HepG2 (cell line): ENCODE measurements around the gene ACAP3. TPM values are rescaled to one million over a fixed set of nuclear protein-coding genes. Genes with fewer than 3 reads are reported as not detected.

Experiments
- ATAC-seq: fragments of 200-7000 bp; cut with Tn5 transposase; 3 replicates; pipeline ENCODE4 v1.9.1; 2020; ENCODE audit warnings: mild to moderate bottlenecking, moderate library complexity
- BruUV-seq: library from RNA; stranded (reverse); fragments of 400-500 nt; replicated peaks from 2 replicates; lab custom pipeline; 2021; lab: Mats Ljungman, UMichigan
- CTCF ChIA-PET: fragments of 300-600 bp; formaldehyde crosslinking; extraction: SDS; loops from one replicate; lab custom pipeline; 2021; ENCODE audit warnings: low total read pairs, inconsistent platforms, low intra/inter-chr PET ratio; lab: Yijun Ruan, JAX
- POLR2A ChIA-PET: fragments of 350-600 bp; sonication (Branson Sonifier 250); formaldehyde crosslinking; loops from one replicate; lab custom pipeline; 2020; ENCODE audit warnings: antibody characterized with exemption, inconsistent platforms; lab: Yijun Ruan, JAX
- DNase-seq: peaks from one replicate; pipeline ENCODE4 v3.0.0-alpha.2; 2015; ENCODE audit warnings: low spot score
- FAIRE-seq: peaks from 3 replicates; lab custom pipeline; 2011; peaks lifted over from hg19 to GRCh38; lab: Jason Lieb, UNC
- H2AFZ ChIP-seq: one replicate; pipeline ENCODE4 v1.6.1; 2011; ENCODE audit warnings: low read length, inconsistent platforms
- H3K27ac ChIP-seq: fragments of 300-600 bp; 3 replicates; pipeline ENCODE4 v1.8.0; 2011; ENCODE audit warnings: mixed run types, mild to moderate bottlenecking, mixed read lengths, low read length, inconsistent platforms; ENCODE audit not compliant: insufficient read depth; ENCODE audit errors: extremely low read length
- H3K27me3 ChIP-seq, 2 experiments: fragments of 200-600 bp in 1 of 2; 2 replicates in 1 of 2; 3 replicates in 1 of 2; pipeline versions ENCODE4 v1.6.0 to v1.8.0; 2011; ENCODE audit warnings: low read length in 2 of 2, mild to moderate bottlenecking in 2 of 2, moderate library complexity in 2 of 2, inconsistent platforms in 1 of 2; ENCODE audit not compliant: insufficient read depth in 2 of 2, control insufficient read depth in 1 of 2
- H3K36me3 ChIP-seq, 2 experiments: fragments of 200-600 bp in 1 of 2; replicated peaks in 1 of 2; 2 replicates in 1 of 2; 3 replicates in 1 of 2; pipeline versions ENCODE4 v1.5.1 to v1.8.0; 2011; ENCODE audit warnings: low read length in 2 of 2, inconsistent platforms in 1 of 2; ENCODE audit not compliant: insufficient read depth in 2 of 2, control insufficient read depth in 1 of 2
- H3K4me1 ChIP-seq: 2 replicates; pipeline ENCODE4 v1.5.1; 2012; ENCODE audit warnings: low read length, inconsistent platforms; ENCODE audit not compliant: insufficient read depth
- H3K4me2 ChIP-seq: 2 replicates; pipeline ENCODE4 v1.6.0; 2011; ENCODE audit warnings: low read depth, low read length, inconsistent platforms
- H3K4me3 ChIP-seq, 3 experiments: fragments of 200-600 bp in 1 of 3; sonication (generic), shearing (Covaris generic) in 1 of 3; replicated peaks in 1 of 3; 2 replicates each; pipeline ENCODE4 v1.5.1; 2011 to 2016; ENCODE audit warnings: low read length in 3 of 3, inconsistent platforms in 2 of 3, low read depth in 2 of 3, mild to moderate bottlenecking in 2 of 3, control low read depth in 1 of 3, mixed read lengths in 1 of 3; ENCODE audit not compliant: insufficient read depth in 1 of 3
- H3K79me2 ChIP-seq: one replicate; pipeline ENCODE4 v1.6.1; 2011; ENCODE audit warnings: low read length, inconsistent platforms; ENCODE audit not compliant: insufficient read depth
- H3K9ac ChIP-seq: 2 replicates; pipeline ENCODE4 v1.6.0; 2011; ENCODE audit warnings: mild to moderate bottlenecking, low read depth, low read length, inconsistent platforms; ENCODE audit not compliant: insufficient read depth
- H3K9me3 ChIP-seq: 2 replicates; pipeline ENCODE4 v1.5.1; 2012; ENCODE audit warnings: mild to moderate bottlenecking, low read length
- H4K20me1 ChIP-seq: 2 replicates; pipeline ENCODE4 v1.6.0; 2011; ENCODE audit warnings: inconsistent platforms, mild to moderate bottlenecking, low read length, moderate library complexity; ENCODE audit not compliant: insufficient read depth
- ELF3 ChIP-seq: IDR thresholded peaks from 2 replicates; pipeline ENCODE4 v1.6.1; 2016; ENCODE audit warnings: missing genetic modification reagents, missing compliant biosample characterization
- POLR2AphosphoS2 ChIP-seq: IDR thresholded peaks from 2 replicates; pipeline ENCODE4 v1.6.1; 2011; ENCODE audit warnings: low read depth, low read length, improper control_type of control experiment
- RAD51 ChIP-seq: fragments of 450-650 bp; IDR thresholded peaks from 2 replicates; pipeline ENCODE4 v1.6.1; 2016; ENCODE audit warnings: borderline replicate concordance
- SAP130 ChIP-seq: IDR thresholded peaks from 2 replicates; pipeline ENCODE4 v1.6.1; 2016; ENCODE audit warnings: low read depth
- SNAPC2 ChIP-seq: sonication (generic); formaldehyde crosslinking; IDR thresholded peaks from 2 replicates; pipeline ENCODE4 v1.8.1; 2022; ENCODE audit warnings: mild to moderate bottlenecking, missing genetic modification reagents
- ZNF225 ChIP-seq: sonication (generic); formaldehyde crosslinking; IDR thresholded peaks from 2 replicates; pipeline ENCODE4 v1.4.0; 2020; ENCODE audit warnings: mild to moderate bottlenecking, missing genetic modification reagents
- ZNF441 ChIP-seq: sonication (generic); formaldehyde crosslinking; IDR thresholded peaks from 2 replicates; pipeline ENCODE4 v1.7.0; 2021; ENCODE audit warnings: missing genetic modification reagents, borderline replicate concordance
- ZNF839 ChIP-seq: sonication (generic); formaldehyde crosslinking; IDR thresholded peaks from 2 replicates; pipeline ENCODE4 v1.4.0; 2020; ENCODE audit warnings: missing genetic modification reagents, mild to moderate bottlenecking, borderline replicate concordance
- WGBS: methylation state at CpG from one replicate; pipeline ENCODE4 v1.1.6; 2017; ENCODE audit warnings: low lambda C conversion rate; 5-methylcytosine and 5-hydroxymethylcytosine counted together
- in situ Hi-C: cut with HindIII; loops from 2 replicates; pipeline ENCODE4 v1.10.0; 2017; ENCODE audit warnings: low pct_unique_long_range_greater_than_20kb; ENCODE audit not compliant: extremely low pct_ligation_motif_present
- intact Hi-C: fragments of 100-400 bp; cut with micrococcal nuclease; formaldehyde crosslinking; loops from one replicate; pipeline ENCODE4 v1.10.0; 2022; ENCODE audit not compliant: unreplicated experiment
- polyA plus RNA-seq, 8 experiments: library from polyadenylated mRNA; depleted of rRNA in 3 of 8; stranded (reverse) in 7 of 8; unstranded in 1 of 8; fragments of >200 nt; fragmentation: Illumina TruSeq in 4 of 8; extraction: Trizol in 4 of 8; gene quantifications; 2 replicates each; pipeline versions ENCODE4 v1.2.1 to v1.2.3, GENCODE V29; 2011 to 2016; ENCODE audit warnings: low read depth in 4 of 8, missing spikeins in 1 of 8, mixed read lengths in 1 of 8; ENCODE audit not compliant: insufficient read depth in 1 of 8
- total RNA-seq, 5 experiments: library from RNA; depleted of rRNA; stranded (reverse); fragments of >200 nt; fragmentation: Illumina TruSeq; extraction: Trizol; gene quantifications; 2 replicates each; pipeline ENCODE4 v1.2.3, GENCODE V29; 2016; ENCODE audit warnings: low read depth in 1 of 5
- TF ChIP-seq, protein P1 (sequence below): sonication (generic); formaldehyde crosslinking; IDR thresholded peaks from 2 replicates; pipeline ENCODE4 v1.5.1; 2020; ENCODE audit warnings: missing genetic modification reagents, mild to moderate bottlenecking, borderline replicate concordance
- TF ChIP-seq, protein P2 (sequence below): sonication (generic); formaldehyde crosslinking; IDR thresholded peaks from 2 replicates; pipeline ENCODE4 v1.4.0; 2020; ENCODE audit warnings: missing genetic modification reagents
- TF ChIP-seq, protein P3 (sequence below): sonication (generic); formaldehyde crosslinking; IDR thresholded peaks from 2 replicates; pipeline ENCODE4 v1.9.0; 2022; ENCODE audit warnings: missing genetic modification reagents, mild to moderate bottlenecking, borderline replicate concordance

The ACAP3 gene
- total and polyA plus RNA-seq, 2 of the 13 experiments (the other 11 are each of a cell fraction or from before 2014, with no cell fraction given) = 29.4 to 50.8 TPM

GRCh38 chr1:1328254-1328653 is 20.5 kb upstream of the ACAP3 start:
- ATAC-seq (no peak), DNase-seq (no peak), FAIRE-seq (no peak)
- no peaks in the 10 kb centered on the region for H4K20me1 ChIP-seq
- in situ Hi-C loops = no loop called here
- ChIA-PET POLR2A (interaction anchor here (1.4 kb wide), 1 partner anchor 19 kb away, joined by 3 read pairs; no protein-coding TSS in a partner anchor), CTCF (no interaction called here)
- H3K9me3 ChIP-seq = no peaks in the 10 kb centered on the region
- H3K27ac ChIP-seq = no peak overlapping the region
- TF ChIP-seq POLR2AphosphoS2 = 0 out of 2 replicates have a peak, but pooled peaks have one; percentile 35
- TF ChIP-seq, protein P1, sequence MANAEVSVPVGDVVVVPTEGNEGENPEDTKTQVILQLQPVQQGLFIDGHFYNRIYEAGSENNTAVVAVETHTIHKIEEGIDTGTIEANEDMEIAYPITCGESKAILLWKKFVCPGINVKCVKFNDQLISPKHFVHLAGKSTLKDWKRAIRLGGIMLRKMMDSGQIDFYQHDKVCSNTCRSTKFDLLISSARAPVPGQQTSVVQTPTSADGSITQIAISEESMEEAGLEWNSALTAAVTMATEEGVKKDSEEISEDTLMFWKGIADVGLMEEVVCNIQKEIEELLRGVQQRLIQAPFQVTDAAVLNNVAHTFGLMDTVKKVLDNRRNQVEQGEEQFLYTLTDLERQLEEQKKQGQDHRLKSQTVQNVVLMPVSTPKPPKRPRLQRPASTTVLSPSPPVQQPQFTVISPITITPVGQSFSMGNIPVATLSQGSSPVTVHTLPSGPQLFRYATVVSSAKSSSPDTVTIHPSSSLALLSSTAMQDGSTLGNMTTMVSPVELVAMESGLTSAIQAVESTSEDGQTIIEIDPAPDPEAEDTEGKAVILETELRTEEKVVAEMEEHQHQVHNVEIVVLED (CRISPR knock-in tag) = no peak
- H3K27me3 ChIP-seq = 0 out of 5 replicates have a peak, but pooled peaks cover 0 to 4% of the 10 kb centered on the region in 2 experiments
- intact Hi-C loops = no loop called here
- WGBS = no CpG with 5 or more reads among the region's 15 CpGs
- H3K9ac ChIP-seq = no peak overlapping the region
- peaks cover 0 to 3% of the 10 kb centered on the region in 2 experiments; a peak in 1 of 5 replicates for H3K36me3 ChIP-seq
- H3K4me2 ChIP-seq = no peak overlapping the region
- peaks cover 23% of the 10 kb centered on the region for H3K79me2 ChIP-seq
- no TSS peak for BruUV-seq
- no peak overlapping the region for H3K4me3 ChIP-seq
- peaks cover 40% of the 10 kb centered on the region for H3K4me1 ChIP-seq
- H2AFZ ChIP-seq = no peak overlapping the region

GRCh38 chr1:1327291-1327690 is 19.6 kb upstream of the ACAP3 start:
- Histone ChIP-seq H3K9me3 (no peaks in the 10 kb centered on the region), H3K4me3 (no peak overlapping the region), H4K20me1 (0 out of 2 replicates have a peak, but pooled peaks cover 5% of the 10 kb centered on the region), H3K27ac (no peak overlapping the region), H3K9ac (no peak overlapping the region), H3K36me3 (peaks cover 0 to 3% of the 10 kb centered on the region in 2 experiments; a peak in 1 of 5 replicates), H3K79me2 (peaks cover 31% of the 10 kb centered on the region), H2AFZ (no peak overlapping the region), H3K4me1 (peaks cover 47% of the 10 kb centered on the region), H3K4me2 (no peak overlapping the region), H3K27me3 (0 out of 5 replicates have a peak, but pooled peaks cover 0 to 4% of the 10 kb centered on the region in 2 experiments)
- no TSS peak for BruUV-seq
- FAIRE-seq (no peak), ATAC-seq (no peak), DNase-seq (no peak)
- intact Hi-C loops (no loop called here), in situ Hi-C loops (no loop called here)
- POLR2A ChIA-PET = interaction anchor here (1.1 kb wide), 1 partner anchor 21 kb away, joined by 4 read pairs; no protein-coding TSS in a partner anchor
- WGBS = 89% methylated on average over 23 of the region's 40 CpGs
- CTCF ChIA-PET = no interaction called here
- TF ChIP-seq SAP130 (CRISPR knock-in tag) = no peak
- no peak for TF ChIP-seq ELF3 (CRISPR knock-in tag)
- no peak for TF ChIP-seq ZNF839 (CRISPR knock-in tag)
- no peak for TF ChIP-seq ZNF441 (CRISPR knock-in tag)
- TF ChIP-seq SNAPC2 (CRISPR knock-in tag) = no peak
- no peak for TF ChIP-seq RAD51
- TF ChIP-seq, protein P2, sequence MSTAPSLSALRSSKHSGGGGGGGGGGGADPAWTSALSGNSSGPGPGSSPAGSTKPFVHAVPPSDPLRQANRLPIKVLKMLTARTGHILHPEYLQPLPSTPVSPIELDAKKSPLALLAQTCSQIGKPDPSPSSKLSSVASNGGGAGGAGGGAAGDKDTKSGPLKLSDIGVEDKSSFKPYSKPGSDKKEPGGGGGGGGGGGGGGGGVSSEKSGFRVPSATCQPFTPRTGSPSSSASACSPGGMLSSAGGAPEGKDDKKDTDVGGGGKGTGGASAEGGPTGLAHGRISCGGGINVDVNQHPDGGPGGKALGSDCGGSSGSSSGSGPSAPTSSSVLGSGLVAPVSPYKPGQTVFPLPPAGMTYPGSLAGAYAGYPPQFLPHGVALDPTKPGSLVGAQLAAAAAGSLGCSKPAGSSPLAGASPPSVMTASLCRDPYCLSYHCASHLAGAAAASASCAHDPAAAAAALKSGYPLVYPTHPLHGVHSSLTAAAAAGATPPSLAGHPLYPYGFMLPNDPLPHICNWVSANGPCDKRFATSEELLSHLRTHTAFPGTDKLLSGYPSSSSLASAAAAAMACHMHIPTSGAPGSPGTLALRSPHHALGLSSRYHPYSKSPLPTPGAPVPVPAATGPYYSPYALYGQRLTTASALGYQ (CRISPR knock-in tag) = no peak
- TF ChIP-seq, protein P3, sequence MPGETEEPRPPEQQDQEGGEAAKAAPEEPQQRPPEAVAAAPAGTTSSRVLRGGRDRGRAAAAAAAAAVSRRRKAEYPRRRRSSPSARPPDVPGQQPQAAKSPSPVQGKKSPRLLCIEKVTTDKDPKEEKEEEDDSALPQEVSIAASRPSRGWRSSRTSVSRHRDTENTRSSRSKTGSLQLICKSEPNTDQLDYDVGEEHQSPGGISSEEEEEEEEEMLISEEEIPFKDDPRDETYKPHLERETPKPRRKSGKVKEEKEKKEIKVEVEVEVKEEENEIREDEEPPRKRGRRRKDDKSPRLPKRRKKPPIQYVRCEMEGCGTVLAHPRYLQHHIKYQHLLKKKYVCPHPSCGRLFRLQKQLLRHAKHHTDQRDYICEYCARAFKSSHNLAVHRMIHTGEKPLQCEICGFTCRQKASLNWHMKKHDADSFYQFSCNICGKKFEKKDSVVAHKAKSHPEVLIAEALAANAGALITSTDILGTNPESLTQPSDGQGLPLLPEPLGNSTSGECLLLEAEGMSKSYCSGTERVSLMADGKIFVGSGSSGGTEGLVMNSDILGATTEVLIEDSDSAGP (CRISPR knock-in tag) = no peak
- TF ChIP-seq ZNF225 (CRISPR knock-in tag) = no peak
